Panc1 (cell line): ENCODE data around the gene ENO1. TPM values are rescaled to one million over a fixed set of nuclear protein-coding genes. Genes with fewer than 3 reads are reported as not detected.

Experiments
- ATAC-seq: fragments of 200-7000 bp; cut with Tn5 transposase; 2 replicates; pipeline ENCODE4 v1.9.1; 2020; ENCODE audit warnings: mild to moderate bottlenecking, moderate library complexity
- BruUV-seq: library from RNA; stranded (reverse); fragments of 400-500 nt; replicated peaks from 2 replicates; lab custom pipeline; 2021; lab: Mats Ljungman, UMichigan
- CTCF ChIA-PET: fragments of 300-600 bp; sonication (Branson Sonifier 250); formaldehyde crosslinking; loops from one replicate; lab custom pipeline; 2022; ENCODE audit warnings: antibody characterized with exemption; lab: Charles Lee
- POLR2A ChIA-PET: fragments of 300-600 bp; sonication (Branson Sonifier 250); formaldehyde crosslinking; loops from one replicate; lab custom pipeline; 2022; ENCODE audit warnings: antibody characterized with exemption; lab: Charles Lee
- DNase-seq: peaks from one replicate; pipeline ENCODE4 v3.0.0-alpha.2; 2010; ENCODE audit warnings: low read depth, low spot score
- H3K27ac ChIP-seq: 2 replicates; pipeline ENCODE4 v1.5.1; 2011; ENCODE audit warnings: mild to moderate bottlenecking, low read length, inconsistent platforms
- H3K27me3 ChIP-seq: fragments of 200-500 bp; sonication (Bioruptor generic); 2 replicates; pipeline ENCODE4 v1.6.0; 2014; ENCODE audit warnings: low read length, inconsistent platforms; ENCODE audit not compliant: control insufficient read depth, insufficient read depth
- H3K36me3 ChIP-seq: fragments of 200-500 bp; sonication (Bioruptor generic); 2 replicates; pipeline ENCODE4 v1.5.1; 2014; ENCODE audit warnings: inconsistent platforms, mild to moderate bottlenecking, low read length, moderate library complexity; ENCODE audit not compliant: control insufficient read depth, insufficient read depth
- H3K4me1 ChIP-seq: 2 replicates; pipeline ENCODE4 v1.5.1; 2011; ENCODE audit warnings: inconsistent platforms, mild to moderate bottlenecking, low read length, moderate library complexity; ENCODE audit not compliant: control insufficient read depth, insufficient read depth
- H3K4me3 ChIP-seq, 2 experiments: 2 replicates each; pipeline ENCODE4 v1.5.1; 2011 to 2012; ENCODE audit warnings: low read depth in 2 of 2, low read length in 2 of 2, mild to moderate bottlenecking in 2 of 2, inconsistent platforms in 1 of 2, moderate library complexity in 1 of 2
- H3K9me3 ChIP-seq: fragments of 200-500 bp; sonication (Bioruptor generic); 2 replicates; pipeline ENCODE4 v1.5.1; 2014; ENCODE audit warnings: low read depth, mild to moderate bottlenecking, inconsistent platforms, low read length, moderate library complexity; ENCODE audit not compliant: control insufficient read depth, insufficient read depth
- POLR2AphosphoS5 ChIP-seq: IDR thresholded peaks from 2 replicates; pipeline ENCODE4 v1.6.1; 2012; ENCODE audit warnings: mild to moderate bottlenecking, low read depth, low read length, moderate library complexity
- SIN3A ChIP-seq: IDR thresholded peaks from 2 replicates; pipeline ENCODE4 v1.6.1; 2012; ENCODE audit warnings: low read depth, mild to moderate bottlenecking, low read length, moderate library complexity, borderline replicate concordance; ENCODE audit not compliant: insufficient read depth
- TCF7L2 ChIP-seq: IDR thresholded peaks from 2 replicates; pipeline ENCODE4 v1.6.1; 2011; ENCODE audit warnings: mild to moderate bottlenecking, low read depth, low read length, inconsistent platforms
- in situ Hi-C: cut with HindIII; loops from 2 replicates; pipeline ENCODE4 v1.10.0; 2016; ENCODE audit warnings: low sequenced_read_pairs, low pct_unique_long_range_greater_than_20kb
- intact Hi-C: fragments of 100-400 bp; cut with micrococcal nuclease; formaldehyde crosslinking; loops from one replicate; pipeline ENCODE4 v1.10.0; 2022; ENCODE audit not compliant: unreplicated experiment
- total RNA-seq: library from RNA; stranded (reverse); gene quantifications from one replicate; pipeline ENCODE4 v1.2.1, GENCODE V29; 2021; ENCODE audit not compliant: unreplicated experiment
- TF ChIP-seq, protein P1 (sequence below): fragments of 450-650 bp; IDR thresholded peaks from 2 replicates; pipeline ENCODE4 v1.5.1; 2017; ENCODE audit warnings: mild to moderate bottlenecking
- TF ChIP-seq, protein P2 (sequence below), 2 experiments: IDR thresholded peaks; 2 replicates each; pipeline ENCODE4 v1.6.1; 2011 to 2012; ENCODE audit warnings: low read depth in 2 of 2, control low read depth in 1 of 2, low read length in 1 of 2, mild to moderate bottlenecking in 1 of 2, moderate library complexity in 1 of 2; ENCODE audit not compliant: insufficient read depth in 1 of 2

Gene ENO1
- total RNA-seq, 1 experiment from 2014 or later, result 2,480 TPM

DNA sequence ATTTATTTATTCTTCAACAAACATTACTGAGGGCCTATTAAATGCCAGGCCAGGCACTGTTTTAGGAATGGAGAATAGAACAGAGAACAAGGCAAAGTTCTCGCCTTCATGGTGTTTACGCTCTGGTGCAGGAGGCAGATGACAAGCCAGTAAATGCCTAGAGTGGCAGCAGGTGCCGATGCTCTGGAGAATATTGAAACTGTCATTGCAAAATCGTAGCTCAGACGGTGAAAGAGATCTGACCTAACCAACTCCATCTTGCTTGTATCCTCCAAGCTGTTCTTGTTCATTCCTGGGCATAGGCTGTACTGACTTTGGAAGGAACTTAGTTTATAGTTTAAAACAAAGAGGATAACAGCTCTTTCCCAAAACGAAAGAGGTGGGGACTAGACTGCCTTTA lies 13.5 kb upstream of the ENO1 start:
- no peaks in the 10 kb centered on the region for H3K36me3 ChIP-seq
- ATAC-seq, result no peak
- BruUV-seq, result no TSS peak
- H3K27ac ChIP-seq, result peak overlapping the region; percentile 60
- intact Hi-C loops, result no loop called here
- CTCF ChIA-PET, result no interaction called here
- no peaks in the 10 kb centered on the region for H3K27me3 ChIP-seq
- no peak overlapping the region for H3K4me3 ChIP-seq
- H3K9me3 ChIP-seq, result no peaks in the 10 kb centered on the region
- in situ Hi-C loops, result no loop called here
- peaks cover 32% of the 10 kb centered on the region for H3K4me1 ChIP-seq
- TF ChIP-seq TCF7L2, result no peak
- TF ChIP-seq SIN3A, result no peak
- TF ChIP-seq, protein P1, sequence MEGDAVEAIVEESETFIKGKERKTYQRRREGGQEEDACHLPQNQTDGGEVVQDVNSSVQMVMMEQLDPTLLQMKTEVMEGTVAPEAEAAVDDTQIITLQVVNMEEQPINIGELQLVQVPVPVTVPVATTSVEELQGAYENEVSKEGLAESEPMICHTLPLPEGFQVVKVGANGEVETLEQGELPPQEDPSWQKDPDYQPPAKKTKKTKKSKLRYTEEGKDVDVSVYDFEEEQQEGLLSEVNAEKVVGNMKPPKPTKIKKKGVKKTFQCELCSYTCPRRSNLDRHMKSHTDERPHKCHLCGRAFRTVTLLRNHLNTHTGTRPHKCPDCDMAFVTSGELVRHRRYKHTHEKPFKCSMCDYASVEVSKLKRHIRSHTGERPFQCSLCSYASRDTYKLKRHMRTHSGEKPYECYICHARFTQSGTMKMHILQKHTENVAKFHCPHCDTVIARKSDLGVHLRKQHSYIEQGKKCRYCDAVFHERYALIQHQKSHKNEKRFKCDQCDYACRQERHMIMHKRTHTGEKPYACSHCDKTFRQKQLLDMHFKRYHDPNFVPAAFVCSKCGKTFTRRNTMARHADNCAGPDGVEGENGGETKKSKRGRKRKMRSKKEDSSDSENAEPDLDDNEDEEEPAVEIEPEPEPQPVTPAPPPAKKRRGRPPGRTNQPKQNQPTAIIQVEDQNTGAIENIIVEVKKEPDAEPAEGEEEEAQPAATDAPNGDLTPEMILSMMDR, result no peak
- POLR2A ChIA-PET, result no interaction called here
- no peak for DNase-seq

DNA sequence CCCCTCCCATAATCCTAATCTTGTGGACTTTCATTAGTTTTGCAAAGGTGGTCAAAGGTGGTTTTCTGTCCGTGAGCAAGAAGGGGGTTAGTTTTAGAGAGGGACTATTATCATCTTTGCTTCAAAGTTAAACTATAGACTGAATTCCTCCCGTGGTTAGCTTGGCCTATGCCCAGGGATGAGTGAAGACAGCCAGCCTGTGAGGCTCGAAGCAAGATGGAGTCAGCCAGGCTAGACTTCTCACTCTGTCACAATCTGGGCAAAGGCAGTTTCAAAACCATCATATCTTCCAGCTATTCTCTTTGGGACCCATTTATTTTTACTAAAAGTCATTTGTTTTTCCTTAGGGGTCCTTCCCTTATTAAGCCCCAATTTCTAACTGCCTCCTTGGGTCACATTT lies 12.9 kb upstream of the ENO1 start:
- ChIA-PET POLR2A (no interaction called here), CTCF (no interaction called here)
- in situ Hi-C loops, result no loop called here

More for the DNA sequence above, 12.9 kb upstream of the ENO1 start:
- H3K27ac ChIP-seq, result peak overlapping the region; percentile 60
- no TSS peak for BruUV-seq
- intact Hi-C loops, result no loop called here
- DNase-seq (no peak), ATAC-seq (no peak)
- H3K4me3 ChIP-seq, result no peak overlapping the region
- H3K4me1 ChIP-seq, result peaks cover 32% of the 10 kb centered on the region
- H3K36me3 ChIP-seq, result no peaks in the 10 kb centered on the region
- TF ChIP-seq SIN3A (no peak), POLR2AphosphoS5 (no peak), TCF7L2 (no peak)
- TF ChIP-seq, protein P2, sequence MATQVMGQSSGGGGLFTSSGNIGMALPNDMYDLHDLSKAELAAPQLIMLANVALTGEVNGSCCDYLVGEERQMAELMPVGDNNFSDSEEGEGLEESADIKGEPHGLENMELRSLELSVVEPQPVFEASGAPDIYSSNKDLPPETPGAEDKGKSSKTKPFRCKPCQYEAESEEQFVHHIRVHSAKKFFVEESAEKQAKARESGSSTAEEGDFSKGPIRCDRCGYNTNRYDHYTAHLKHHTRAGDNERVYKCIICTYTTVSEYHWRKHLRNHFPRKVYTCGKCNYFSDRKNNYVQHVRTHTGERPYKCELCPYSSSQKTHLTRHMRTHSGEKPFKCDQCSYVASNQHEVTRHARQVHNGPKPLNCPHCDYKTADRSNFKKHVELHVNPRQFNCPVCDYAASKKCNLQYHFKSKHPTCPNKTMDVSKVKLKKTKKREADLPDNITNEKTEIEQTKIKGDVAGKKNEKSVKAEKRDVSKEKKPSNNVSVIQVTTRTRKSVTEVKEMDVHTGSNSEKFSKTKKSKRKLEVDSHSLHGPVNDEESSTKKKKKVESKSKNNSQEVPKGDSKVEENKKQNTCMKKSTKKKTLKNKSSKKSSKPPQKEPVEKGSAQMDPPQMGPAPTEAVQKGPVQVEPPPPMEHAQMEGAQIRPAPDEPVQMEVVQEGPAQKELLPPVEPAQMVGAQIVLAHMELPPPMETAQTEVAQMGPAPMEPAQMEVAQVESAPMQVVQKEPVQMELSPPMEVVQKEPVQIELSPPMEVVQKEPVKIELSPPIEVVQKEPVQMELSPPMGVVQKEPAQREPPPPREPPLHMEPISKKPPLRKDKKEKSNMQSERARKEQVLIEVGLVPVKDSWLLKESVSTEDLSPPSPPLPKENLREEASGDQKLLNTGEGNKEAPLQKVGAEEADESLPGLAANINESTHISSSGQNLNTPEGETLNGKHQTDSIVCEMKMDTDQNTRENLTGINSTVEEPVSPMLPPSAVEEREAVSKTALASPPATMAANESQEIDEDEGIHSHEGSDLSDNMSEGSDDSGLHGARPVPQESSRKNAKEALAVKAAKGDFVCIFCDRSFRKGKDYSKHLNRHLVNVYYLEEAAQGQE (IDR thresholded peaks at IDR 0.05; ENCODE audit: insufficient read depth in 1 of 2, low read depth in 2 of 2, low read length in 1 of 2), result no peak
- TF ChIP-seq, protein P1, result no peak
- no peaks in the 10 kb centered on the region for H3K9me3 ChIP-seq
- no peaks in the 10 kb centered on the region for H3K27me3 ChIP-seq
